GM21447 (cell line): Measurements from ENCODE around the gene TYRP1.

Experiments used
- ATAC-seq: cut with Tn5 transposase; IDR thresholded peaks from one replicate; pipeline ENCODE4 v1.9.1; 2021; ENCODE audit not compliant: unreplicated experiment

Gene TYRP1

DNA sequence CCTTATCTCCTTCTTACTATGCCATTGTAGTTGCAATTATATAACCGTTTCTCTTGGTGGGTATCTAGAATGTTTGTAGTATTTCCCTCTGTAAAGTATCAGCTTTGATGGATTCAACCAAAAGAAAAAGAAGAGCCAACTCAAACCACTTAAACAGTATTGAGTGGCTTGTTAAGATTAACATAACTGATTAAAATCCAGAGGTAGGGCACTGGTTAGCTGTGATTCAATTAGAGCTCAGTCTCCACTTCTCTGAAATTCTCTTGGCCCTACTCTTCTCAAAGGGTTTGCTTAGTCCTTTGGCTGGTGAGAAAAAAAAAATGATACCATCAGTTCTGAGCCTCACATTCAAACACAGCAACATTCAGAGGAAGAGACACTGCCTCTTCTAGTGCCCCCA, 37.0 kb downstream of the TYRP1 start:
- ATAC-seq = no peak

DNA sequence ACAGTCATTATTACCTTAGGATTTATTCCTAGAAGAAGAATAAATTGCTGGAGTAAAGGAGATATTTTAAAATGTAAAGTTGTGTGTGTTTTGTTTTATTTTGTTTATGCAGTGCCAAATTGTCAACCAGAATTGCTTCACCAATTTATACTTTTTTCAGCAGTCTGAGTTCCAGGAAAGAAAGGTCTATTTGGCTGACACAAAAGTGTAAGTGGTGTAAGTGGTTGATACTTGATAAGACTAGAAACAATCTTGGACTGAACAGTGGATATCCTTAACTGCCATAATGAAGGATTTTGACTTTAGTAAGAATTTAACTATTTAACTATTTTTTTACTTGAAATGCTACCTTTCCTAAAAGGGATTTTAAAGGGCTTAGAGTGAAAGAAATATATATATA, 37.7 kb downstream of the TYRP1 start:
- ATAC-seq = no peak

DNA sequence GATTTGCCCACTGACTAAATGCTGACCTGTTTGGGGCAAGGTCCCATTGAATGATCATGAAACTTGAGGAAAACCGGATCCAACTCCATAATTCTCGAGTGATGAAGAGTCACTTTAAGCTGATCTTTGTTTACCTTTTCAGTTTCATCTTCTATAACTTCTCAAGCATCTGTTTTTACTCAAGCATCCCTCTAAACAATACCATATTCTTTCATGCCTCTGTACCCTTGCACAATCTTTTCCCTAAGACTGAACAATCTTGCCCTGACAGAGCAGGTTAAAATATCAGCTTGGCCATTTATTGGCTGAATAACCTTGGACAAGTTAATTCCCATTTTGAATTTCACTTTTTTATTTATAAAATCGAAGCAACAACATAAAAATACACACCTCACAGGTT, 39.8 kb downstream of the TYRP1 start:
- ATAC-seq = no peak

DNA sequence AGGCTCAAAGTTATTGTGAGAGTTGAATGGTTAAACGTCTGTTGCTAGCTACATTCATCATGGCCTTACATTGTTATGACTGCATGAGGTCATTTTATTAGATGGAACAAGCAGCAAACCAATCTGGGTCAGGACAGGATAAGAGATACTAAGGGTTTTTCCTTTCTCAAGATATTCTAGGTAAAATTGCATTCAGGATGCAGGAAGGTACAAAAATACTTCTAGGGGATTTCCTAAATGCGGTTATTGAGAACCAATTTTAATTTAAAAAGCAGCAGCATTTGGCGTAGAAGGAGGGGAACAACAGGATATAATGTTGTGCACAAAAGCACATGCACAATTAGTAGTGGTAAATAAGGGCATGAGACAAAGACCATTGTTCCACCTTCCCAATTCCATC, 42.5 kb downstream of the TYRP1 start:
- ATAC-seq = no peak

DNA sequence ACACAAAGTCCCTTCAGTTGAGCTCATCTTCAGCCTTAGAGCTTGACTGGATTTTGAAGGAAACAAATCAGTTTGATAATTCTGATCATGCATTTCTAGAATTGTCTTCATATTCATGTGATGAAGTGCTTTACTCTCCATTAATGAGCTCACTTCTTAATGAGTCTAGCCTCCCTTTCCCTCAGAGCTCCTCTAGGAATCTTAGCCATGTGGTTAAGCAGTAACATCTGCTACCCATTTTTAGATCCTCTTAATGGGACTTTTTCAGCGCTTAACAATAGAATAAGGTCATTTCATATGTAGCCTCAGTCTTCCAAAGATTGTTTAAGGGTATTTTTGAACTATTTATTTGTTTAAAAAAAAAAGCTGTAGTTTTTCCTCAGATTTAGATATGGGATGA, 44.7 kb downstream of the TYRP1 start:
- ATAC-seq = no peak

DNA sequence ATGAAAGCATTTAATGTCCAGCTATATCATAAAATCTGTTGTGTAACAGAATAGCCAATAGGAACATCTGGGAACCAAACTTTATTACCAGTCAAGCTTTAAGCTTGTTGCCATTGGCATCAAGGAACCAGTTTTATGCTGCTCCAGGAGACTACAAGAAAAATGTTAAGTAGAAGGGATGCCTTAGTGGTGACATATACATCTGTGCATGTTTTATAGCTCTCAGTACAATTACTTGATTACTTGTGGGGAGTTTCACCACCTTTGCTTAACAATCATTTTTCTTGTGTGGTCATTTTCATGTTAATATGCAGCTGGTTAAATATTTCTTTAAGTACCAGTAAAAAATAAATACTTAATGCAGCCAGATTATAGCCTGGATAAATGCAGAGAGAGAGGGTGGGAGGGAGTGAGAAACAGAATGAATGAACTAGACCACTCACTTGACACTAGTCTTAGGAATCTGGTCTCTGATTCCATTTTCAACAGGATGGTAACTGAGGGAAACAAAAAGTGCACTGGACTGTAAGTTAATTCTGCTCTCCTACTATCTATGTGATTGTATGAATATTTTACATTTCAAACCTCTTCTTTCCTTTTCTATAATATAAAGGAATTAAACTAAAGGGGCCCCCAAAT, 45.9 kb downstream of the TYRP1 start:
- ATAC-seq = no peak

DNA sequence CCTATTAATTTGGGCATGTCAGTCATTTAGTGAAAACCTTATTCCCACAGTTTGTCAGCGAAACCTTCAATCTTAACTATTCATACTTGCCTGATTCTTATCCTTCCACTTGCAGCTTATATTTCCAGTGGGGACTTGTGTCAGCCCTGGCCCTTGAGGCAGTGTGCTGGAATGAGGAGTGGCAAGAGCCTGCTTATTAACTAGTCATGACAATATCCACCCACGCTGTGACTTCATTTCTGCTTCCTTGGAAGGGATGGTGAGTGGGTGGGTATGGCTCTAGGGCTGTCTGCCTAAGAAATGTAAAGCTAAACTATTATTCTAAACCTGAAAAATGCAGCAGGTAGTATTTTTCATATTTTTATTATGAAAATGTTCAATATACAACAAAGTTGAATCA, 47.7 kb downstream of the TYRP1 start:
- no peak for ATAC-seq

DNA sequence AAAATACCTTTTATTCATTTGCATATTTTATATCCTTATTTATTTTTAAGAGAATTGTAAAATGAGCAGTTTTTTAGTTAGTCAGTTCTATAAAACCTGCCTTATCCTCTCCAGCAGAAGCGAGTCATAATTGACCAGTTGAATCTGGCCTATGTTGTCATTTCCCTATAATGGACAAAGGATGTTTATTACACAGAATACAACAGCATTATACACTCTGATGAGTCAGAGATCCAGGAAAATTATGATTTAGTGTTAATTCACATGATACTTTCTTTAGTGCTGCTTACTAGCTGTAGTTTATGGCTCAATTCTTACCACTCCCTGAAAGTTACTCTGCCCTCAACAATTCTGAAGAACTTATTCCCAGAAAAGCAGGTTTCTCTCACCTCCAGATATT, 54.8 kb downstream of the TYRP1 start:
- ATAC-seq = no peak

DNA sequence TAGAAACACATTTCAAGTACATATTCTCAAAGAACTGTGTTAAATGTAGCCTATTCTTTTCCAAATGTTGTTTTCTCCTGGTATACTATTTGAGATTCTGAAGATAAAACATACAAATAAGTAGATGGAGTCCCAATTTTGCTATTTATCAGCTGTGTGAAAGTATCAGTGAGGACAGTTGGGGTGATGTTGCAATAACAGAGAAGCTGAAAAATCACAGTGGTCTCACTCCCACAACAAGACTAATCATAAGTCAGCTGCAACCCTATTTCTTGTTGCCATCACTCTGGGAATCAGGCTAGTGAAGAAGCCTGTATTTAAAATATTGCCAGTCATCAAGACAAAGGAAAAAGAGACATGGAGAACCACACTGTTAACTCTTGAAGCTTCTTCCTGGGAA, 55.8 kb downstream of the TYRP1 start:
- no peak for ATAC-seq

DNA sequence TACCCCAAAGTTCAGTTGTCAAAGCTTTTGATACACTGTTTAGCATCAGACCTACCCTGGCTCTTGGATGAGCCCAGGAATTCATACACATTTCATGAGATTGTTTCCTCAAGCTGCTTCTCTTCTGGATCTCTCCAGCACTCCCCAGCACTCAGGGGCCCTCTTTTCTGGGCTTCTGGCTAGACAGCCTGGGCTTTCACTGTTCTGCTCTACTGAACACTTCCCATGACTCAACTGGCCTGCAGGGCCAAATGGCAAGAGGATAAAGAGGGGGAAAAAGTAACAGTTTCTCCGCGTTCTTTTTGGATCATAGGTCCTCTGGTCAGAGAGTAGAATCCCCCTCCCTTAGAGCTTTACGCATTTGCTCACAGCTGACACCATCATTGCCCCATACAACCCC, 60.7 kb downstream of the TYRP1 start:
- no peak for ATAC-seq

DNA sequence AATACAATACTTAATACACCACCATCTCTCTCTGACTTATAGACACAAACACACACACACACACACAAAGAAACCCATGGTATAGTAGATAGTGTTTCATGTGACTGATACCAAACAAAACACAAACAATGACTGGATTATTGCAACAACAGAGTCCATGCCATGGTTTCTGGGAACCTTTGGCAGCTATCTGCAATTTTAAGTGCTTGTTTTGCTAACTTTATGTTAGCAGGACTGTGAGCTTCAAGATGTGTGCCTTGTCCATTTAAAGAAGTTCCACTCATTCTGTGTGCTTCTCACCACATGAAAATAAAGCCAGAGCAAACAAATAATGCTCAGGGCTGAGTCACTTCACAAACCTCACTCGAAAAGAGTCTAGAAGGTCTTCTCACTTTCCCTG, 66.6 kb downstream of the TYRP1 start:
- ATAC-seq = no peak
